ENCODE measurements around the gene SND1.

DNA sequence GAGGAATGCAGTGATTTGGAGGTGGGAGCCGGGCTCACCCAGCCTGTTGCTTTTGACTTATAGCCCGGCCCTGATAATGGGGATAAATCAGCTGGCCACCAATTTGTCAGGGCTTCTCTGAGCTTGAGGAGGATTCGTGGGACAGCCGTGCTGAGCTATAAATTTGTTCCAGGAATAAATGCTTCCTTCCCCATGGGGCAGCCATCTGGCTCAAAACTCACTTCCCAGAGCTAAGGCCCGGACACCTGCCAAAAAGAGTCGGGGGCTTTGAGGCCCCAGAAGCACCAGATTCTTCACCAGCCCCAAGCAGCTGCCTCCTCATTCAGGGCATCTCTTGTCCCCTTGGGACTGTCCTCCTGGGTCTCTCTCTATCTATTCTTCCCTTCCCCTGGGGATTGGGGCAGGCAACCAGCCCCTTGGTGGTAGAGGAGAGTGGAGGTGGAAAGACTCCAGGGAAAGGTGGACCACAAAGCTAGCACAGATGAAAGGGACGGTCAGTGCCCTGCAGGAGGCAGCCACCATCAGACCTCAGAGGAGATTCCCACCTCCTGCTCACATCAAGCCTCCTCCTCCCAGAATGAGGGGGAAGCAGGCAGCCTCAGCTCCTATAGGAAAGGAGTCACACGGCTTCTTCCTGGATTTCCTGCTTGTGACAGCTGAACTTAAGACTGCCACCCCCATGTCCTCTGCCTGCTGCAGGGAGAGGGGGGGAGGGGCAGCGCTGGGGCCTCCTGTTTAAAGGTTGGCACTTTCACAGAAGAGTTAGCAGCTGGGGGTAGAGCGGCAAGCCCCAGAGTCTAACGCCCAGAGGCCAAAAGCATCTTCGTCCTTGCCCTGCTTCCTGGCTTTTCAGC lies 423.5 kb downstream of the SND1 start:
- TF ChIP-seq, protein P1, sequence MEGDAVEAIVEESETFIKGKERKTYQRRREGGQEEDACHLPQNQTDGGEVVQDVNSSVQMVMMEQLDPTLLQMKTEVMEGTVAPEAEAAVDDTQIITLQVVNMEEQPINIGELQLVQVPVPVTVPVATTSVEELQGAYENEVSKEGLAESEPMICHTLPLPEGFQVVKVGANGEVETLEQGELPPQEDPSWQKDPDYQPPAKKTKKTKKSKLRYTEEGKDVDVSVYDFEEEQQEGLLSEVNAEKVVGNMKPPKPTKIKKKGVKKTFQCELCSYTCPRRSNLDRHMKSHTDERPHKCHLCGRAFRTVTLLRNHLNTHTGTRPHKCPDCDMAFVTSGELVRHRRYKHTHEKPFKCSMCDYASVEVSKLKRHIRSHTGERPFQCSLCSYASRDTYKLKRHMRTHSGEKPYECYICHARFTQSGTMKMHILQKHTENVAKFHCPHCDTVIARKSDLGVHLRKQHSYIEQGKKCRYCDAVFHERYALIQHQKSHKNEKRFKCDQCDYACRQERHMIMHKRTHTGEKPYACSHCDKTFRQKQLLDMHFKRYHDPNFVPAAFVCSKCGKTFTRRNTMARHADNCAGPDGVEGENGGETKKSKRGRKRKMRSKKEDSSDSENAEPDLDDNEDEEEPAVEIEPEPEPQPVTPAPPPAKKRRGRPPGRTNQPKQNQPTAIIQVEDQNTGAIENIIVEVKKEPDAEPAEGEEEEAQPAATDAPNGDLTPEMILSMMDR (IDR thresholded peaks at IDR 0.05; ENCODE audit: insufficient read depth, low read length, poor library complexity, severe bottlenecking) = no peak
- no peak for TF ChIP-seq EZH2phosphoT487 (conservative IDR thresholded peaks at IDR 0.05; ENCODE audit: low read length)

Data from SU-DHL-6 (cell line).